ENCODE measurements around the gene MFAP3.

MFAP3 gene

GRCh38 chr5:154025951-154026350 is 12.8 kb upstream of the MFAP3 start:
- Histone ChIP-seq H3K36me3 (ENCODE audit: control insufficient read depth, insufficient read depth, low read length) (peaks cover 5% of the 10 kb centered on the region), H3K4me1 (ENCODE audit: control insufficient read depth, insufficient read depth, low read length) (no peaks in the 10 kb centered on the region), H3K9me3 (ENCODE audit: control insufficient read depth, low read length) (no peaks in the 10 kb centered on the region), H3K4me3 (ENCODE audit: low read length) (no peak overlapping the region), H3K9ac (ENCODE audit: low read length) (no peak overlapping the region), H3K27me3 (ENCODE audit: control insufficient read depth, insufficient read depth, low read length) (no peaks in the 10 kb centered on the region)

GRCh38 chr5:154031937-154032489 is 6.8 kb upstream of the MFAP3 start:
- Histone ChIP-seq H3K9me3 (ENCODE audit: control insufficient read depth, low read length) (no peaks in the 10 kb centered on the region), H3K9ac (ENCODE audit: low read length) (no peak overlapping the region), H3K4me3 (ENCODE audit: low read length) (no peak overlapping the region), H3K27me3 (ENCODE audit: control insufficient read depth, insufficient read depth, low read length) (no peaks in the 10 kb centered on the region), H3K4me1 (ENCODE audit: control insufficient read depth, insufficient read depth, low read length) (no peaks in the 10 kb centered on the region), H3K36me3 (ENCODE audit: control insufficient read depth, insufficient read depth, low read length) (peaks cover 5% of the 10 kb centered on the region)

DNA sequence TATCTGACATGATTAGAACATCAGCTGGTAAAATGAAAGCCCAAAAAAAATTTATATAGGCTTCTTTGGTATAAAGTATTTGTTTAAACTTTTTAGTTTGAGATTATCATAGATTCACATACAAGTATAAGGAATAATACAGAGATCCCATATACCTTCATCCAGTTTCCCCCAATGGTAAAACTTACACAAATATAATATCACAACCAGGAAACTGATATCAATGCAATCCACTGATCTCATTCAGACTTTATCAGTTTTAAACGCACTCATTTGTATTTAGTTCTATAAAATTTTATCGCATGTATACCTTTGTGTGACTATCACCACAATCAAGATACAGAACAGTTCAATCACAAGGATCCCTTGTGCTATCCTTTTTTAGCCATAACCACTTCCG is 3.8 kb upstream of the MFAP3 start:
- Histone ChIP-seq H3K4me3 (ENCODE audit: low read length) (no peak overlapping the region), H3K4me1 (ENCODE audit: control insufficient read depth, insufficient read depth, low read length) (no peaks in the 10 kb centered on the region), H3K27me3 (ENCODE audit: control insufficient read depth, insufficient read depth, low read length) (no peaks in the 10 kb centered on the region), H3K9ac (ENCODE audit: low read length) (no peak overlapping the region), H3K9me3 (ENCODE audit: control insufficient read depth, low read length) (no peaks in the 10 kb centered on the region), H3K36me3 (ENCODE audit: control insufficient read depth, insufficient read depth, low read length) (no peaks in the 10 kb centered on the region)

GRCh38 chr5:154038261-154038706 is 483 bp upstream of the MFAP3 start:
- Histone ChIP-seq H3K4me3 (ENCODE audit: low read length) (peak overlapping the region; percentile 93), H3K9me3 (ENCODE audit: control insufficient read depth, low read length) (no peaks in the 10 kb centered on the region), H3K36me3 (ENCODE audit: control insufficient read depth, insufficient read depth, low read length) (no peaks in the 10 kb centered on the region), H3K4me1 (ENCODE audit: control insufficient read depth, insufficient read depth, low read length) (no peaks in the 10 kb centered on the region), H3K9ac (ENCODE audit: low read length) (peak overlapping the region; percentile 91), H3K27me3 (ENCODE audit: control insufficient read depth, insufficient read depth, low read length) (no peaks in the 10 kb centered on the region)

- H3K4me3 ChIP-seq (ENCODE audit: low read length), result peak overlapping the region; percentile 93
- H3K27me3 ChIP-seq (ENCODE audit: control insufficient read depth, insufficient read depth, low read length), result no peaks in the 10 kb centered on the region
- no peaks in the 10 kb centered on the region for H3K4me1 ChIP-seq (ENCODE audit: control insufficient read depth, insufficient read depth, low read length)
- no peaks in the 10 kb centered on the region for H3K36me3 ChIP-seq (ENCODE audit: control insufficient read depth, insufficient read depth, low read length)
- peak overlapping the region; percentile 91 for H3K9ac ChIP-seq (ENCODE audit: low read length)
- no peaks in the 10 kb centered on the region for H3K9me3 ChIP-seq (ENCODE audit: control insufficient read depth, low read length)
Observed at GRCh38 chr5:154039458-154039829, 677 bp downstream of the MFAP3 start.

DNA sequence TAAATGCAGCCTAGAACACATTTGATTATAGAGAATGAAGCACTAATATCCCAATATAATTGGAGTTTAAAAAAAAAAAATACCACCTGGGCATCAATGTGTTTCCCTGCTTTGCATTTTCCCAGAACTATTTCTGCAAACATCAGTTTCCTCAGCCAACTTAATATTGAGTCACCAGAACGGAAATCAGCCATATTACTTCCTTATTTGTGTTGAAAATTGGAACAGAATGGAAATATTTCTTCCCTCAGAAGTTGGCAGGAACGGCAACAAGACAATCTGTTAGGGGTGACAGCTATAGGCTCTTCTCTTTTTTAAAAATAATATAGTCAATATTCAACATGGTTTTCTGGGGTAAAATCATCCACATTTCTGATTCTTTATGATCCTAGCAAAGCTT is 4.0 kb downstream of the MFAP3 start:
- Histone ChIP-seq H3K9me3 (ENCODE audit: control insufficient read depth, low read length) (no peaks in the 10 kb centered on the region), H3K27me3 (ENCODE audit: control insufficient read depth, insufficient read depth, low read length) (no peaks in the 10 kb centered on the region), H3K4me1 (ENCODE audit: control insufficient read depth, insufficient read depth, low read length) (no peaks in the 10 kb centered on the region), H3K4me3 (ENCODE audit: low read length) (no peak overlapping the region), H3K9ac (ENCODE audit: low read length) (no peak overlapping the region), H3K36me3 (ENCODE audit: control insufficient read depth, insufficient read depth, low read length) (no peaks in the 10 kb centered on the region)

DNA sequence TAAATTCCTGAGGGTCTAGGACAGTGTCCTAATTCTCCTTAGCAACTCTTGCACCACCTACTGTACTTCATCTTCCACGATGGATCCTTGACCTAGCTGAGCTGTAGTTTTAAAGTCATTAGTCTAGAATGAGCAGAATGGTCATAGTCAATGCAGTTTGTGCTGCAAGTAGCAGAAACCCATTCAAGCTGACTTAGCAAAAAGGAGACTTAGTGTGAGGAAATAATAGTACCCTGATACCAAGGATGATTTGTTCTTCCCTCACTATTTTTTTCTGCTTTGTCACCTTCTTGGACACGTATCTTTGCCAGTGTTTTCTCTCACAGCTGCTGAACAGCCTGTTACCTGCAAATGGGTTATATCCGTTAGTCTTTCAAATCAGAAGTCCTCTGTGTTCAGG is 5.3 kb downstream of the MFAP3 start:
- H3K9ac ChIP-seq (ENCODE audit: low read length), result no peak overlapping the region
- no peaks in the 10 kb centered on the region for H3K36me3 ChIP-seq (ENCODE audit: control insufficient read depth, insufficient read depth, low read length)
- H3K27me3 ChIP-seq (ENCODE audit: control insufficient read depth, insufficient read depth, low read length), result no peaks in the 10 kb centered on the region
- no peaks in the 10 kb centered on the region for H3K9me3 ChIP-seq (ENCODE audit: control insufficient read depth, low read length)
- H3K4me3 ChIP-seq (ENCODE audit: low read length), result no peak overlapping the region
- H3K4me1 ChIP-seq (ENCODE audit: control insufficient read depth, insufficient read depth, low read length), result no peaks in the 10 kb centered on the region

GRCh38 chr5:154044581-154044980 is 5.8 kb downstream of the MFAP3 start:
- Histone ChIP-seq H3K4me1 (ENCODE audit: control insufficient read depth, insufficient read depth, low read length) (no peaks in the 10 kb centered on the region), H3K9me3 (ENCODE audit: control insufficient read depth, low read length) (no peaks in the 10 kb centered on the region)

GRCh38 chr5:154046486-154046885 is 7.7 kb downstream of the MFAP3 start:
- H3K9me3 ChIP-seq (ENCODE audit: control insufficient read depth, low read length), result no peaks in the 10 kb centered on the region
- H3K36me3 ChIP-seq (ENCODE audit: control insufficient read depth, insufficient read depth, low read length), result no peaks in the 10 kb centered on the region
- no peaks in the 10 kb centered on the region for H3K4me1 ChIP-seq (ENCODE audit: control insufficient read depth, insufficient read depth, low read length)
- no peak overlapping the region for H3K4me3 ChIP-seq (ENCODE audit: low read length)
- no peak overlapping the region for H3K9ac ChIP-seq (ENCODE audit: low read length)
- H3K27me3 ChIP-seq (ENCODE audit: control insufficient read depth, insufficient read depth, low read length), result no peaks in the 10 kb centered on the region

More at GRCh38 chr5:154044581-154044980, 5.8 kb downstream of the MFAP3 start:
- H3K4me3 ChIP-seq (ENCODE audit: low read length), result no peak overlapping the region
- H3K36me3 ChIP-seq (ENCODE audit: control insufficient read depth, insufficient read depth, low read length), result no peaks in the 10 kb centered on the region
- no peaks in the 10 kb centered on the region for H3K27me3 ChIP-seq (ENCODE audit: control insufficient read depth, insufficient read depth, low read length)
- no peak overlapping the region for H3K9ac ChIP-seq (ENCODE audit: low read length)

DNA sequence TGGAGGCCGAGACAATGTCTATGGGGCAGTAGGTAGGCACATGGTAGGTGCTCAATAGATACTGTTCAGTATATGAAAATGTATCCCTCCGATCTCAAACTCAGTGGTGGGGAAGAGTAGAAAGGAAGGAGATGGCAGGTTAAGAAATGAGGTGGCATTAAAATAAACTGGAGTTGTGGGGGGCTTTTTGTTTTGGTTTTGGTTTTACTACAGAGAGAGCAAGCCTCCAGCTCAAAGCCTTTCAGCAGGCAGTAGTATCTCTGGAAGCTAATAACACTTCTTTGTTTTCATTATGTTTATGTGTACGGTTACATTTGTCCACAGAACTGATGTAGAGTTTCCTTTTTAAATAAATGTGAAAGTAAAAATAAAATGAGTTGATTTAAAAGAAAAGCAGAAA is 8.6 kb downstream of the MFAP3 start:
- Histone ChIP-seq H3K4me3 (ENCODE audit: low read length) (no peak overlapping the region), H3K4me1 (ENCODE audit: control insufficient read depth, insufficient read depth, low read length) (no peaks in the 10 kb centered on the region), H3K27me3 (ENCODE audit: control insufficient read depth, insufficient read depth, low read length) (no peaks in the 10 kb centered on the region), H3K36me3 (ENCODE audit: control insufficient read depth, insufficient read depth, low read length) (no peaks in the 10 kb centered on the region), H3K9ac (ENCODE audit: low read length) (no peak overlapping the region), H3K9me3 (ENCODE audit: control insufficient read depth, low read length) (no peaks in the 10 kb centered on the region)

GRCh38 chr5:154049636-154050035 is 10.9 kb downstream of the MFAP3 start:
- Histone ChIP-seq H3K4me1 (ENCODE audit: control insufficient read depth, insufficient read depth, low read length) (no peaks in the 10 kb centered on the region), H3K27me3 (ENCODE audit: control insufficient read depth, insufficient read depth, low read length) (no peaks in the 10 kb centered on the region), H3K9ac (ENCODE audit: low read length) (no peak overlapping the region), H3K36me3 (ENCODE audit: control insufficient read depth, insufficient read depth, low read length) (no peaks in the 10 kb centered on the region), H3K9me3 (ENCODE audit: control insufficient read depth, low read length) (no peaks in the 10 kb centered on the region), H3K4me3 (ENCODE audit: low read length) (no peak overlapping the region)

- Histone ChIP-seq H3K9ac (ENCODE audit: low read length) (no peak overlapping the region), H3K4me3 (ENCODE audit: low read length) (no peak overlapping the region), H3K9me3 (ENCODE audit: control insufficient read depth, low read length) (no peaks in the 10 kb centered on the region), H3K36me3 (ENCODE audit: control insufficient read depth, insufficient read depth, low read length) (no peaks in the 10 kb centered on the region), H3K4me1 (ENCODE audit: control insufficient read depth, insufficient read depth, low read length) (peaks cover 11% of the 10 kb centered on the region), H3K27me3 (ENCODE audit: control insufficient read depth, insufficient read depth, low read length) (no peaks in the 10 kb centered on the region)
Observed at GRCh38 chr5:154053468-154053867, 14.7 kb downstream of the MFAP3 start.

GRCh38 chr5:154055201-154055600 is 16.4 kb downstream of the MFAP3 start:
- H3K36me3 ChIP-seq (ENCODE audit: control insufficient read depth, insufficient read depth, low read length), result no peaks in the 10 kb centered on the region
- no peaks in the 10 kb centered on the region for H3K27me3 ChIP-seq (ENCODE audit: control insufficient read depth, insufficient read depth, low read length)
- no peak overlapping the region for H3K4me3 ChIP-seq (ENCODE audit: low read length)
- H3K9me3 ChIP-seq (ENCODE audit: control insufficient read depth, low read length), result no peaks in the 10 kb centered on the region
- H3K4me1 ChIP-seq (ENCODE audit: control insufficient read depth, insufficient read depth, low read length), result peaks cover 16% of the 10 kb centered on the region
- H3K9ac ChIP-seq (ENCODE audit: low read length), result no peak overlapping the region
